K562 treated with DMSO at 1 percent for 12 hours (cell line): Measurements from ENCODE around the gene CDC37L1. TPM values are rescaled to one million over a fixed set of nuclear protein-coding genes. Genes with fewer than 3 reads are reported as not detected.

Source experiments
- total RNA-seq: library from RNA; unstranded; fragments of 300-600 nt; gene quantifications from 2 replicates; pipeline ENCODE4 v1.2.3, GENCODE V29; 2022; ENCODE audit not compliant: insufficient read depth

The CDC37L1 gene
- total RNA-seq, result 2.1 and 8.2 TPM in 2 replicates

GRCh38 chr9:4679268-4680172 is at the start of gene CDC37L1:
TSS of gene CDC37L1 (plus strand) at chr9:4679569. CDS start at chr9:4679768, 199 bp downstream.

GRCh38 chr9:4662108-4662988 is 17.0 kb upstream of the CDC37L1 start, which contains the start of gene PLPP6:
TSS of gene PLPP6 (plus strand) at chr9:4662294. CDS start at chr9:4662376, 82 bp downstream.

GRCh38 chr9:4666042-4666699 is 13.2 kb upstream of the CDC37L1 start, which contains the start of gene SPATA6L:
TSS of gene SPATA6L (minus strand) at chr9:4666480. CDS start at chr9:4666250, 230 bp downstream.

GRCh38 chr9:4740638-4741364 is 61.4 kb downstream of the CDC37L1 start, which contains the start of gene AK3:
TSS of gene AK3 (minus strand) at chr9:4741202. CDS start at chr9:4741087, 115 bp downstream.

Other genes starting within 250 kb of the CDC37L1 start
- gene SLC1A1, start 189.1 kb upstream of the CDC37L1 start, total RNA-seq, result not detected in 2 replicates
- 4.7 and 8.0 TPM in 2 replicates for gene PLPP6, start 17.3 kb upstream of the CDC37L1 start, total RNA-seq
- gene SPATA6L, start 13.1 kb upstream of the CDC37L1 start, total RNA-seq, result not detected in 2 replicates
- 18.7 and 41.6 TPM in 2 replicates for gene AK3, start 61.6 kb downstream of the CDC37L1 start, total RNA-seq
- 13.7 and 22.8 TPM in 2 replicates for gene RCL1, start 113.4 kb downstream of the CDC37L1 start, total RNA-seq